Nephron (organoid): ENCODE measurements around the gene FUNDC2.

ENCODE experiments used
- H3K27ac Mint-ChIP-seq, 3 experiments: 2 replicates each; pipeline ENCODE4 v1.8.0; 2020; ENCODE audit warnings: mixed read lengths in 3 of 3, mild to moderate bottlenecking in 2 of 3, moderate library complexity in 1 of 3
- H3K27me3 Mint-ChIP-seq: 2 replicates; pipeline ENCODE4 v1.8.0; 2021; ENCODE audit warnings: low read depth, mild to moderate bottlenecking, moderate library complexity, mixed read lengths
- H3K36me3 Mint-ChIP-seq: 2 replicates; pipeline ENCODE4 v1.8.0; 2020; ENCODE audit warnings: low read depth, mixed read lengths
- H3K4me1 Mint-ChIP-seq: 2 replicates; pipeline ENCODE4 v1.8.0; 2020; ENCODE audit warnings: mixed read lengths
- H3K4me3 Mint-ChIP-seq, 3 experiments: 2 replicates each; pipeline ENCODE4 v1.8.0; 2020; ENCODE audit warnings: mild to moderate bottlenecking in 3 of 3, mixed read lengths in 3 of 3, moderate library complexity in 2 of 3
- H3K9me3 Mint-ChIP-seq: 2 replicates; pipeline ENCODE4 v1.8.0; 2020; ENCODE audit warnings: mixed read lengths
- CTCF ChIP-seq, 3 experiments: fragments of 200-600 bp; sonication (generic); IDR thresholded peaks; one replicate each; pipeline ENCODE4 v1.5.0; 2021; ENCODE audit warnings: antibody characterized with exemption in 3 of 3; ENCODE audit not compliant: unreplicated experiment in 3 of 3

FUNDC2 gene

GRCh38 chrX:155028129-155028528 lies 1.5 kb downstream of the FUNDC2 start:
- Mint-ChIP-seq H3K9me3 (peaks cover 11% of the 10 kb centered on the region), H3K36me3 (peaks cover 4% of the 10 kb centered on the region)
- TF ChIP-seq CTCF (IDR thresholded peaks at IDR 0.05; ENCODE audit: unreplicated experiment in 3 of 3) = no peak

GRCh38 chrX:155028877-155029291 lies 2.2 kb downstream of the FUNDC2 start:
- H3K4me1 Mint-ChIP-seq = peaks cover 7% of the 10 kb centered on the region
- no peak for TF ChIP-seq CTCF (IDR thresholded peaks at IDR 0.05; ENCODE audit: unreplicated experiment in 3 of 3)
- H3K36me3 Mint-ChIP-seq = peaks cover 4% of the 10 kb centered on the region
- peaks cover 11% of the 10 kb centered on the region for H3K9me3 Mint-ChIP-seq
- H3K27ac Mint-ChIP-seq = peak overlapping the region; percentile 66 to 99 (median 95)
- no peaks in the 10 kb centered on the region for H3K27me3 Mint-ChIP-seq
- H3K4me3 Mint-ChIP-seq = peak overlapping the region; percentile 82 to 95 (median 86)

More at GRCh38 chrX:155028129-155028528, 1.5 kb downstream of the FUNDC2 start:
- Mint-ChIP-seq H3K4me3 (peak overlapping the region; percentile 86 to 95 (median 95)), H3K27me3 (no peaks in the 10 kb centered on the region), H3K4me1 (peaks cover 7% of the 10 kb centered on the region), H3K27ac (peak overlapping the region; percentile 95 to 99 (median 98))

- Mint-ChIP-seq H3K9me3 (peaks cover 31% of the 10 kb centered on the region), H3K36me3 (peaks cover 31% of the 10 kb centered on the region), H3K4me3 (no peak overlapping the region), H3K27ac (no peak overlapping the region), H3K4me1 (peaks cover 7% of the 10 kb centered on the region), H3K27me3 (no peaks in the 10 kb centered on the region)
- no peak for TF ChIP-seq CTCF (IDR thresholded peaks at IDR 0.05; ENCODE audit: unreplicated experiment in 3 of 3)
Observed at GRCh38 chrX:155031657-155032056, 5.0 kb downstream of the FUNDC2 start.

GRCh38 chrX:155035688-155036087 lies 9.0 kb downstream of the FUNDC2 start:
- TF ChIP-seq CTCF (IDR thresholded peaks at IDR 0.05; ENCODE audit: unreplicated experiment in 3 of 3) = no peak
- Mint-ChIP-seq H3K27me3 (no peaks in the 10 kb centered on the region), H3K4me1 (no peaks in the 10 kb centered on the region), H3K27ac (no peak overlapping the region), H3K9me3 (peaks cover 47% of the 10 kb centered on the region), H3K36me3 (peaks cover 66% of the 10 kb centered on the region), H3K4me3 (no peak overlapping the region)

GRCh38 chrX:155046129-155046810 lies 19.6 kb downstream of the FUNDC2 start:
- H3K27me3 Mint-ChIP-seq = no peaks in the 10 kb centered on the region
- H3K9me3 Mint-ChIP-seq = peaks cover 2% of the 10 kb centered on the region
- no peak overlapping the region for H3K27ac Mint-ChIP-seq
- H3K4me1 Mint-ChIP-seq = peaks cover 4% of the 10 kb centered on the region
- H3K4me3 Mint-ChIP-seq = no peak overlapping the region
- no peak for TF ChIP-seq CTCF (IDR thresholded peaks at IDR 0.05; ENCODE audit: unreplicated experiment in 3 of 3)
- H3K36me3 Mint-ChIP-seq = peaks cover 11% of the 10 kb centered on the region
